H1 (cell line): ENCODE results near the gene JPT2. TPM values are rescaled to one million over a fixed set of nuclear protein-coding genes. Genes with fewer than 3 reads are reported as not detected.

Experiments used
- CTCF ChIA-PET: fragments of 300-600 bp; sonication (Branson Sonifier 250); formaldehyde crosslinking; loops from one replicate; lab custom pipeline; 2021; ENCODE audit not compliant: partially characterized antibody; lab: Charles Lee
- POLR2A ChIA-PET: fragments of 300-600 bp; sonication (Branson Sonifier 250); formaldehyde crosslinking; loops from one replicate; lab custom pipeline; 2021; ENCODE audit warnings: inconsistent platforms; ENCODE audit not compliant: partially characterized antibody; lab: Charles Lee
- DNase-seq, 2 experiments: peaks; one replicate each; pipeline versions ENCODE4 v3.0.0 to v3.0.0-alpha.2; 2010 to 2022; ENCODE audit warnings: low spot score in 2 of 2, low read depth in 1 of 2, mixed read lengths in 1 of 2
- FAIRE-seq: peaks from 2 replicates; lab custom pipeline; 2011; peaks lifted over from hg19 to GRCh38; lab: Jason Lieb, UNC
- H2AFZ ChIP-seq: 2 replicates; pipeline ENCODE4 v1.8.1; 2012; ENCODE audit warnings: low read length, inconsistent platforms
- H2AK5ac ChIP-seq: 2 replicates; pipeline ENCODE4 v1.6.1; 2013; ENCODE audit warnings: low read depth, low read length
- H2BK120ac ChIP-seq: replicated peaks from 2 replicates; pipeline ENCODE3; 2013; ENCODE audit warnings: low read depth, low read length, inconsistent platforms
- H2BK12ac ChIP-seq: 2 replicates; pipeline ENCODE4 v1.6.1; 2013; ENCODE audit warnings: low read depth, low read length
- H2BK15ac ChIP-seq: 2 replicates; pipeline ENCODE4 v1.6.1; 2013; ENCODE audit warnings: low read length
- H2BK20ac ChIP-seq: 2 replicates; pipeline ENCODE4 v1.6.1; 2013; ENCODE audit warnings: low read length
- H2BK5ac ChIP-seq: 2 replicates; pipeline ENCODE4 v1.6.1; 2013; ENCODE audit warnings: low read depth, low read length
- H3K14ac ChIP-seq: 2 replicates; pipeline ENCODE4 v1.6.1; 2013; ENCODE audit warnings: inconsistent platforms; ENCODE audit not compliant: insufficient read length
- H3K18ac ChIP-seq: 2 replicates; pipeline ENCODE4 v1.6.1; 2013; ENCODE audit warnings: low read length; ENCODE audit errors: extremely low read depth
- H3K23ac ChIP-seq: 2 replicates; pipeline ENCODE4 v1.6.1; 2013; ENCODE audit warnings: inconsistent platforms; ENCODE audit not compliant: insufficient read length
- H3K23me2 ChIP-seq: 2 replicates; pipeline ENCODE4 v1.6.1; 2013; ENCODE audit warnings: low read depth, low read length
- H3K27ac ChIP-seq: 2 replicates; pipeline ENCODE4 v1.6.1; 2011; ENCODE audit warnings: low read depth, low read length, inconsistent platforms
- H3K27me3 ChIP-seq, 4 experiments: replicated peaks in 1 of 4; 1 replicate in 1 of 4; 2 replicates in 3 of 4; pipeline versions ENCODE4 v1.6.1 to v1.8.1; 2011 to 2013; ENCODE audit warnings: low read length in 3 of 4, mild to moderate bottlenecking in 3 of 4, inconsistent platforms in 2 of 4, mixed read lengths in 2 of 4, moderate library complexity in 1 of 4; ENCODE audit not compliant: control insufficient read depth in 3 of 4, insufficient read depth in 3 of 4; ENCODE audit errors: extremely low read depth in 1 of 4
- H3K36me3 ChIP-seq, 4 experiments: 2 replicates each; pipeline versions ENCODE4 v1.6.1 to v1.8.1; 2011 to 2013; ENCODE audit warnings: mild to moderate bottlenecking in 4 of 4, low read length in 3 of 4, moderate library complexity in 2 of 4, control low read depth in 1 of 4, inconsistent platforms in 1 of 4; ENCODE audit not compliant: insufficient read depth in 4 of 4, control insufficient read depth in 2 of 4
- H3K4ac ChIP-seq: replicated peaks from 2 replicates; pipeline ENCODE3; 2013; ENCODE audit warnings: low read length, low read depth, mixed read lengths, inconsistent platforms; ENCODE audit not compliant: insufficient read length
- H3K4me1 ChIP-seq, 4 experiments: replicated peaks in 1 of 4; 1 replicate in 1 of 4; 2 replicates in 3 of 4; pipeline versions ENCODE4 v1.6.1 to v1.8.1; 2011 to 2013; ENCODE audit warnings: low read length in 3 of 4, inconsistent platforms in 2 of 4, mixed read lengths in 1 of 4; ENCODE audit not compliant: insufficient read depth in 4 of 4, control insufficient read depth in 3 of 4
- H3K4me2 ChIP-seq, 2 experiments: 2 replicates each; pipeline versions ENCODE4 v1.6.1 to v1.8.1; 2011 to 2013; ENCODE audit warnings: low read depth in 2 of 2, low read length in 2 of 2, control low read depth in 1 of 2, inconsistent platforms in 1 of 2, mild to moderate bottlenecking in 1 of 2; ENCODE audit not compliant: insufficient read depth in 1 of 2
- H3K4me3 ChIP-seq, 4 experiments: fragments of 200-600, 300-600 bp in 1 of 4; sonication (generic), shearing (Covaris generic), sonication (Bioruptor Twin) in 1 of 4; 2 replicates each; pipeline versions ENCODE4 v1.5.1 to v1.8.1; 2011 to 2016; ENCODE audit warnings: low read length in 4 of 4, low read depth in 3 of 4, control low read depth in 2 of 4, inconsistent platforms in 2 of 4, mild to moderate bottlenecking in 2 of 4, mixed read lengths in 1 of 4, moderate library complexity in 1 of 4; ENCODE audit not compliant: insufficient read depth in 2 of 4; ENCODE audit errors: extremely low read depth in 1 of 4
- H3K56ac ChIP-seq: replicated peaks from 2 replicates; pipeline ENCODE3; 2013; ENCODE audit warnings: low read depth, mild to moderate bottlenecking, mixed read lengths, low read length, inconsistent platforms; ENCODE audit not compliant: insufficient read length
- H3K79me1 ChIP-seq: 2 replicates; pipeline ENCODE4 v1.6.1; 2013; ENCODE audit warnings: low read depth, low read length, control low read depth
- H3K79me2 ChIP-seq, 2 experiments: 2 replicates each; pipeline versions ENCODE4 v1.6.1 to v1.8.1; 2012 to 2013; ENCODE audit warnings: low read length in 2 of 2, mild to moderate bottlenecking in 2 of 2, inconsistent platforms in 1 of 2; ENCODE audit not compliant: insufficient read depth in 2 of 2, control insufficient read depth in 1 of 2
- H3K9ac ChIP-seq, 4 experiments: replicated peaks in 1 of 4; 1 replicate in 1 of 4; 2 replicates in 3 of 4; pipeline versions ENCODE4 v1.6.1 to v1.8.1; 2011 to 2013; ENCODE audit warnings: low read depth in 3 of 4, low read length in 3 of 4, control low read depth in 2 of 4, mild to moderate bottlenecking in 2 of 4, moderate library complexity in 2 of 4, inconsistent platforms in 1 of 4; ENCODE audit errors: extremely low read depth in 1 of 4
- H3K9me3 ChIP-seq, 2 experiments: 2 replicates each; pipeline versions ENCODE4 v1.6.1 to v1.8.1; 2012 to 2013; ENCODE audit warnings: mild to moderate bottlenecking in 2 of 2, moderate library complexity in 2 of 2, control low read depth in 1 of 2, inconsistent platforms in 1 of 2, low read depth in 1 of 2, low read length in 1 of 2, mixed read lengths in 1 of 2; ENCODE audit not compliant: insufficient read depth in 2 of 2
- H4K20me1 ChIP-seq, 2 experiments: replicated peaks in 1 of 2; 2 replicates each; pipeline versions ENCODE3 to v1.8.1; 2011 to 2013; ENCODE audit warnings: inconsistent platforms in 2 of 2, low read length in 2 of 2, mild to moderate bottlenecking in 1 of 2; ENCODE audit not compliant: insufficient read depth in 2 of 2, control insufficient read depth in 1 of 2
- H4K5ac ChIP-seq: 2 replicates; pipeline ENCODE4 v1.6.1; 2013; ENCODE audit warnings: low read length, low read depth, mixed read lengths, inconsistent platforms; ENCODE audit not compliant: insufficient read length
- H4K8ac ChIP-seq: 2 replicates; pipeline ENCODE4 v1.8.0; 2013; ENCODE audit warnings: mild to moderate bottlenecking, moderate library complexity, low read length, inconsistent platforms; ENCODE audit not compliant: insufficient read depth; ENCODE audit errors: extremely low read depth
- H4K91ac ChIP-seq: replicated peaks from 2 replicates; pipeline ENCODE3; 2013; ENCODE audit warnings: low read length, mixed read lengths, inconsistent platforms; ENCODE audit not compliant: insufficient read length
- BRCA1 ChIP-seq: IDR thresholded peaks from 2 replicates; pipeline ENCODE4 v1.6.1; 2012; ENCODE audit warnings: low read depth, low read length, improper control_type of control experiment
- EZH2 ChIP-seq: fragments of 200-600 bp; sonication (generic); IDR thresholded peaks from 2 replicates; pipeline ENCODE4 v1.7.1; 2012; ENCODE audit warnings: low read depth, mild to moderate bottlenecking, moderate library complexity, low read length, inconsistent platforms; ENCODE audit not compliant: severe bottlenecking
- GTF2F1 ChIP-seq: IDR thresholded peaks from 2 replicates; pipeline ENCODE4 v1.6.1; 2012; ENCODE audit warnings: low read depth, low read length, improper control_type of control experiment, borderline replicate concordance
- PHF8 ChIP-seq: fragments of 200-600 bp; sonication (generic); conservative IDR thresholded peaks from 2 replicates; pipeline ENCODE4 v1.7.1; 2012; ENCODE audit warnings: low read depth, mild to moderate bottlenecking, inconsistent platforms, low read length, moderate library complexity
- SAP30 ChIP-seq: fragments of 300-600 bp; sonication (generic); IDR thresholded peaks from 2 replicates; pipeline ENCODE4 v1.7.1; 2012; ENCODE audit warnings: low read length, moderate library complexity, mild to moderate bottlenecking, inconsistent platforms; ENCODE audit not compliant: insufficient read depth, insufficient replicate concordance
- SIN3A ChIP-seq, 2 experiments: IDR thresholded peaks in 1 of 2; conservative IDR thresholded peaks in 1 of 2; 2 replicates each; pipeline ENCODE4 v1.6.1; 2011 to 2012; ENCODE audit warnings: low read length in 2 of 2, improper control_type of control experiment in 1 of 2, low read depth in 1 of 2, mild to moderate bottlenecking in 1 of 2
- WGBS, 2 experiments: shearing (Covaris generic) in 1 of 2; methylation state at CpG; one replicate each; pipeline versions ENCODE4 v1.1.6 to v1.1.7; 2013 to 2015; ENCODE audit warnings: low lambda C conversion rate in 2 of 2, mixed read lengths in 2 of 2, inconsistent platforms in 1 of 2, low coverage in 1 of 2, missing lambda C conversion rate in 1 of 2; ENCODE audit not compliant: insufficient replicate concordance in 2 of 2, insufficient coverage in 1 of 2, insufficient read length in 1 of 2; ENCODE audit errors: extremely low coverage in 1 of 2, missing lambda C conversion rate in 1 of 2; 5-methylcytosine and 5-hydroxymethylcytosine counted together
- polyA plus RNA-seq, 7 experiments: library from polyadenylated mRNA; depleted of rRNA in 3 of 7; stranded (reverse) in 5 of 7; unstranded in 2 of 7; fragments of >200 nt in 5 of 7; fragments of 200-250 nt in 2 of 7; gene quantifications; 1 replicate in 5 of 7; 2 replicates in 1 of 7; 4 replicates in 1 of 7; pipeline versions ENCODE4 v1.2.1 to v1.2.3, GENCODE V29; 2011 to 2013; ENCODE audit warnings: missing spikeins in 2 of 7, mixed read lengths in 2 of 7
- total RNA-seq: library from RNA; stranded (reverse); fragmentation: NEBNext Ultra II Directional; extraction: Animal tissue kit (Norgen Biotek cat#: 25700); gene quantifications from 2 replicates; pipeline ENCODE4 v1.2.1, GENCODE V29; 2021
- TF ChIP-seq, protein P1 (sequence below), 3 experiments: IDR thresholded peaks; 1 replicate in 2 of 3; 2 replicates in 1 of 3; pipeline versions ENCODE4 v1.5.1 to v1.6.1; 2011; ENCODE audit warnings: low read length in 3 of 3, mild to moderate bottlenecking in 3 of 3, inconsistent platforms in 2 of 3, low read depth in 1 of 3, moderate library complexity in 1 of 3; ENCODE audit not compliant: insufficient read depth in 1 of 3; ENCODE audit errors: control extremely low read depth in 1 of 3

Gene JPT2
- total and polyA plus RNA-seq, 2 of the 8 experiments (the other 6 are each of a cell fraction or from before 2014, with no cell fraction given): 67.6 to 197 TPM

DNA sequence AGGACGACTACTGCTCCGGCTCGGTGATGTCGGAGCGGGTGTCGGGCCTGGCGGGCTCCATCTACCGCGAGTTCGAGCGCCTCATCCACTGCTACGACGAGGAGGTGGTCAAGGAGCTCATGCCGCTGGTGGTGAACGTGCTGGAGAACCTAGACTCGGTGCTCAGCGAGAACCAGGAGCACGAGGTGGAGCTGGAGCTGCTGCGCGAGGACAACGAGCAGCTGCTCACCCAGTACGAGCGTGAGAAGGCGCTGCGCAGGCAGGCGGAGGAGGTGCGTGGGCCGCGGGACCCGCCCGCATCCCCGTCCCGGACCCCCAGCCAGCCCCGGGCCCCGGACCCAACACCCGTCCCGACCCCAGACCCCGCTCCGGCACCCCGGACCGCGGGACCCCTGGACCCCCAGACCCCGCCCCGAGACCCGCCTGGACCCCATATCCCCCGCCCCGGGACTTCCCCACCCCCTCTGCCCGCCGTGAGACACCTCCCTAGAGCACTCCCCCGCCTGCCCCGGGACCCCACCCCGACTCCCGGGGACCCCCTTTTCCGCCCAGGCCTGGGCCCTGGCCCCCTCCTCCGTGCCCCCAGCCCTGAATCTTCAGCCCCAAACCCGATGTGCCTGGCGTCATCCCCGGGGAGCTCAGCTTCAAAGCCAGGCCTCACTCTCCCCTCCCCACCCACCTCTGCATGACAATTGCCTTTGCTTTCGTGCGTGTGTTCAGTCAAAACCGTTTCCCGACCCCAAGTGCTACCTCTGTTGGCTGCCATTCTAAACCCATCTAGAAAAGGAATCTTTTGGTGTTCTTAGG is 28.5 kb downstream of the JPT2 start:
- 1% methylated on average over 30 of the region's 62 CpGs; no CpG with 5 or more reads in 1 of the 2 experiments for WGBS, 2 experiments
- peaks cover 13 to 20% of the 10 kb centered on the region in 2 experiments for H4K20me1 ChIP-seq
- H4K5ac ChIP-seq: peak overlapping the region; percentile 65
- peaks cover 3 to 45% of the 10 kb centered on the region in 2 experiments; a peak in 3 of 4 replicates for H3K79me2 ChIP-seq
- no peak overlapping the region for H2BK20ac ChIP-seq
- H4K91ac ChIP-seq: peak overlapping the region; percentile 98
- H2BK5ac ChIP-seq: no peak overlapping the region
- H3K4me2 ChIP-seq: peak overlapping the region; percentile 68 to 94
- peak overlapping the region; percentile 53 for H3K18ac ChIP-seq
- H2BK15ac ChIP-seq: no peak overlapping the region
- H3K27ac ChIP-seq: no peak overlapping the region
- peak overlapping the region; percentile 61; the same call in 1 of the 2 replicates for H2AFZ ChIP-seq
- H2AK5ac ChIP-seq: peak overlapping the region; percentile 11; the same call in 1 of the 2 replicates
- H2BK120ac ChIP-seq: peak overlapping the region; percentile 21
- FAIRE-seq (no peak), DNase-seq (peak in 1 of 2 experiments; percentile 48)
- CTCF ChIA-PET: interaction anchor here (0.6 to 2.1 kb wide), 18 partner anchors 9 to 360 kb away, joined by 3 to 16 read pairs (median 5); partner anchors contain the start of genes EME2 and MRPS34
- peak overlapping the region; percentile 98 for H3K4ac ChIP-seq
- peak overlapping the region; percentile 51 to 91 (median 76) for H3K9ac ChIP-seq
- H3K36me3 ChIP-seq: peaks cover 4 to 10% (median 7%) of the 10 kb centered on the region in 4 experiments; a peak in 6 of 8 replicates
- H3K56ac ChIP-seq: peak overlapping the region; percentile 70
- peak overlapping the region; percentile 23; the same call in 1 of the 2 replicates for H2BK12ac ChIP-seq
- peaks cover 10% of the 10 kb centered on the region for H3K79me1 ChIP-seq
- POLR2A ChIA-PET: interaction anchor here (0.6 to 4.4 kb wide), 23 partner anchors 7 to 1637 kb away, joined by 3 to 35 read pairs (median 4); partner anchors contain the start of genes EME2, JPT2, MRPS34 and NME3
- no peaks in the 10 kb centered on the region for H3K9me3 ChIP-seq
- H3K23ac ChIP-seq: peak overlapping the region; percentile 9
- peaks cover 0 to 16% (median 3%) of the 10 kb centered on the region in 4 experiments; a peak in 4 of 7 replicates for H3K4me1 ChIP-seq
- H3K4me3 ChIP-seq: peak overlapping the region; percentile 89 to 97 (median 94)
- peak overlapping the region; percentile 99 for H3K14ac ChIP-seq
- H4K8ac ChIP-seq: peak overlapping the region; percentile 94
- H3K23me2 ChIP-seq: peaks cover 11% of the 10 kb centered on the region
- no peaks in the 10 kb centered on the region for H3K27me3 ChIP-seq
- no peak for TF ChIP-seq PHF8
- no peak for TF ChIP-seq GTF2F1
- TF ChIP-seq, protein P1, sequence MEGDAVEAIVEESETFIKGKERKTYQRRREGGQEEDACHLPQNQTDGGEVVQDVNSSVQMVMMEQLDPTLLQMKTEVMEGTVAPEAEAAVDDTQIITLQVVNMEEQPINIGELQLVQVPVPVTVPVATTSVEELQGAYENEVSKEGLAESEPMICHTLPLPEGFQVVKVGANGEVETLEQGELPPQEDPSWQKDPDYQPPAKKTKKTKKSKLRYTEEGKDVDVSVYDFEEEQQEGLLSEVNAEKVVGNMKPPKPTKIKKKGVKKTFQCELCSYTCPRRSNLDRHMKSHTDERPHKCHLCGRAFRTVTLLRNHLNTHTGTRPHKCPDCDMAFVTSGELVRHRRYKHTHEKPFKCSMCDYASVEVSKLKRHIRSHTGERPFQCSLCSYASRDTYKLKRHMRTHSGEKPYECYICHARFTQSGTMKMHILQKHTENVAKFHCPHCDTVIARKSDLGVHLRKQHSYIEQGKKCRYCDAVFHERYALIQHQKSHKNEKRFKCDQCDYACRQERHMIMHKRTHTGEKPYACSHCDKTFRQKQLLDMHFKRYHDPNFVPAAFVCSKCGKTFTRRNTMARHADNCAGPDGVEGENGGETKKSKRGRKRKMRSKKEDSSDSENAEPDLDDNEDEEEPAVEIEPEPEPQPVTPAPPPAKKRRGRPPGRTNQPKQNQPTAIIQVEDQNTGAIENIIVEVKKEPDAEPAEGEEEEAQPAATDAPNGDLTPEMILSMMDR (IDR thresholded peaks at IDR 0.05; ENCODE audit: control extremely low read depth in 1 of 3, insufficient read depth in 1 of 3, low read depth in 1 of 3, low read length in 3 of 3): no peak
- no peak for TF ChIP-seq EZH2
- TF ChIP-seq SIN3A (conservative IDR thresholded peaks at IDR 0.05 in 1 of 2, IDR thresholded peaks at IDR 0.05 in 1 of 2; ENCODE audit: low read depth in 1 of 2, low read length in 2 of 2): no peak
- TF ChIP-seq SAP30: peak; percentile 49
- TF ChIP-seq BRCA1: no peak
